ENCODE data around the gene FAM120B.

The FAM120B gene

DNA sequence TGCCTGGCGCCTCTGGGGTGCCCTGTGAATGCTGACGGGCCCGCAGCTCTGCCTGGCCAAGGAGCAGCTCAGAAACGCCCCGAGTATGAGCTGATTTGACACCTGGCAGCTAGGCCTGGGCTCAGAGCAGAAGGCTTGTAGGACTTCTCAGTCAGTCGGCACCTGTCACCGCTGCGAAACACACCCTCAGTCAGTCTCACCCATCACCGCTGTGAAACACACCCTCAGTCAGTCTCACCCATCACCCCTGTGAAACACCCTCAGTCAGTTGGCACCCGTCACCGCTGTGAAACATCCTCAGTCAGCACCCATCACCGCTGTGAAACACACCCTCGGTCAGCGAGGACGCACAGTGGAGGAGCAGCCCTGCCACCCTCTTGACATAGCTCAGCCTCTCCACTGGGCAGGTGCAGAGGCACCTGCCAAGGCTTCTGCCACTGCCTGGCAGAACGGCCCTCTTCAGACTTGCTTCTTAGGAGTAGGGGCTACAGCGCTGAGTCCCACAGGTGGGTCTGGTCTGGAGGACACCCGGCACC is 137.6 kb downstream of the FAM120B start:
- ChIA-PET POLR2A (no interaction called here), CTCF (interaction anchor here (0.6 to 1.6 kb wide), 2 partner anchors 13 to 28 kb away, joined by 3 to 4 read pairs; no protein-coding TSS in a partner anchor)
- no peak for TF ChIP-seq CTCF (IDR thresholded peaks at IDR 0.05; ENCODE audit: control extremely low read depth, extremely low read depth, low read depth, missing control alignments)
- no peak for DNase-seq (ENCODE audit: extremely low spot score)

GRCh38 chr6:170444811-170445211 is 138.3 kb downstream of the FAM120B start:
- no peak for DNase-seq (ENCODE audit: extremely low spot score)
- POLR2A ChIA-PET = no interaction called here
- TF ChIP-seq CTCF (IDR thresholded peaks at IDR 0.05; ENCODE audit: control extremely low read depth, extremely low read depth, low read depth, missing control alignments) = no peak
- CTCF ChIA-PET = interaction anchor here (0.6 to 1.6 kb wide), 2 partner anchors 12 to 27 kb away, joined by 3 to 4 read pairs; no protein-coding TSS in a partner anchor

- no peak for TF ChIP-seq CTCF (IDR thresholded peaks at IDR 0.05; ENCODE audit: control extremely low read depth, extremely low read depth, low read depth, missing control alignments)
- CTCF ChIA-PET = interaction anchor here (1.6 kb wide), 1 partner anchor 26 kb away, joined by 4 read pairs; no protein-coding TSS in a partner anchor
- DNase-seq (ENCODE audit: extremely low spot score) = no peak
- POLR2A ChIA-PET = no interaction called here
Measured at GRCh38 chr6:170445487-170445886, 138.9 kb downstream of the FAM120B start.

DNA sequence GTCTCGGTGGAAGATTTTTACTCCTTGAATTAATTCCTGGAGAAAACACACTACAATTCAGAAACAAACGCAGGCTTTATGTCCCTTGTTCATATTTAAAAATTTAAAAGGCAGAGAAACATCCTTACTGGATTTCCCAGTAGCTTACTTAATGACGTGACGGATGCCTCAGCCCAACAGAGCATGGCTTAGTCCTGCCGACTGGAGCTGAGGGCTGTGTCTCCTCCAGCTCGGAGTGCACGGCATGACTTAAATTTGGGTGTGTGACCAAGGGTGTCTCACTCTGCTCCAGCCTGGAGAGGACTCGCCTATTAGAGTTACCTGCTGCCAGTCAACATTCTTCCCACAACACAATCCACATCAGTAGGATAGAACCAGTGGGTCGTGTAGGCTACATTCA is 139.4 kb downstream of the FAM120B start:
- no peak for TF ChIP-seq CTCF (IDR thresholded peaks at IDR 0.05; ENCODE audit: control extremely low read depth, extremely low read depth, low read depth, missing control alignments)
- CTCF ChIA-PET = no interaction called here
- POLR2A ChIA-PET = no interaction called here
- DNase-seq (ENCODE audit: extremely low spot score) = no peak

GRCh38 chr6:170446841-170447560 is 140.4 kb downstream of the FAM120B start:
- CTCF ChIA-PET = interaction anchor here (1.2 kb wide), 1 partner anchor 469 kb away, joined by 3 read pairs; no protein-coding TSS in a partner anchor
- POLR2A ChIA-PET = no interaction called here
- no peak for DNase-seq (ENCODE audit: extremely low spot score)
- TF ChIP-seq CTCF (IDR thresholded peaks at IDR 0.05; ENCODE audit: control extremely low read depth, extremely low read depth, low read depth, missing control alignments) = no peak

GRCh38 chr6:170447561-170447930 is 141.0 kb downstream of the FAM120B start:
- ChIA-PET CTCF (interaction anchor here (1.2 kb wide), 1 partner anchor 469 kb away, joined by 3 read pairs; no protein-coding TSS in a partner anchor), POLR2A (no interaction called here)
- TF ChIP-seq CTCF (IDR thresholded peaks at IDR 0.05; ENCODE audit: control extremely low read depth, extremely low read depth, low read depth, missing control alignments) = no peak
- no peak for DNase-seq (ENCODE audit: extremely low spot score)
